Calu3 (cell line): Measurements from ENCODE around the gene MAPK8IP1. TPM values are rescaled to one million over a fixed set of nuclear protein-coding genes. Genes with fewer than 3 reads are reported as not detected.

Experiments used
- BruUV-seq: library from RNA; stranded (reverse); fragments of 400-500 nt; replicated peaks from 2 replicates; lab custom pipeline; 2021; lab: Mats Ljungman, UMichigan
- CTCF ChIA-PET: fragments of 300-600 bp; sonication (Branson Sonifier 250); formaldehyde crosslinking; loops from one replicate; lab custom pipeline; 2022; ENCODE audit warnings: antibody characterized with exemption; lab: Charles Lee
- DNase-seq: peaks from one replicate; pipeline ENCODE4 v3.0.0; 2022
- H3K27ac Mint-ChIP-seq: one replicate; pipeline ENCODE4 v1.8.0; 2022; ENCODE audit warnings: mixed read lengths; ENCODE audit not compliant: unreplicated experiment
- H3K27me3 Mint-ChIP-seq: one replicate; pipeline ENCODE4 v1.8.0; 2022; ENCODE audit warnings: mixed read lengths; ENCODE audit not compliant: unreplicated experiment
- H3K36me3 Mint-ChIP-seq: one replicate; pipeline ENCODE4 v1.8.0; 2022; ENCODE audit warnings: mild to moderate bottlenecking, moderate library complexity, mixed read lengths; ENCODE audit not compliant: insufficient read depth, unreplicated experiment
- H3K4me1 Mint-ChIP-seq: one replicate; pipeline ENCODE4 v1.8.0; 2022; ENCODE audit warnings: mild to moderate bottlenecking, low read depth, mixed read lengths; ENCODE audit not compliant: unreplicated experiment
- H3K4me3 Mint-ChIP-seq: one replicate; pipeline ENCODE4 v1.8.0; 2022; ENCODE audit warnings: mild to moderate bottlenecking, low read depth, moderate library complexity, mixed read lengths; ENCODE audit not compliant: unreplicated experiment
- H3K9me3 Mint-ChIP-seq: one replicate; pipeline ENCODE4 v1.8.0; 2022; ENCODE audit warnings: low read depth, mixed read lengths; ENCODE audit not compliant: unreplicated experiment
- intact Hi-C: fragments of 100-400 bp; cut with micrococcal nuclease; formaldehyde crosslinking; loops from one replicate; pipeline ENCODE4 v1.10.0; 2022; ENCODE audit not compliant: unreplicated experiment
- total RNA-seq: library from RNA; stranded (reverse); gene quantifications from 2 replicates; pipeline ENCODE4 v1.2.3, GENCODE V29; 2022
- TF ChIP-seq, protein P1 (sequence below): fragments of 200-600 bp; IDR thresholded peaks from one replicate; pipeline ENCODE4 v1.8.0; 2022; ENCODE audit warnings: antibody characterized with exemption; ENCODE audit not compliant: unreplicated experiment

MAPK8IP1 gene
- total RNA-seq, 1 experiment from 2014 or later: 4.1 TPM

DNA sequence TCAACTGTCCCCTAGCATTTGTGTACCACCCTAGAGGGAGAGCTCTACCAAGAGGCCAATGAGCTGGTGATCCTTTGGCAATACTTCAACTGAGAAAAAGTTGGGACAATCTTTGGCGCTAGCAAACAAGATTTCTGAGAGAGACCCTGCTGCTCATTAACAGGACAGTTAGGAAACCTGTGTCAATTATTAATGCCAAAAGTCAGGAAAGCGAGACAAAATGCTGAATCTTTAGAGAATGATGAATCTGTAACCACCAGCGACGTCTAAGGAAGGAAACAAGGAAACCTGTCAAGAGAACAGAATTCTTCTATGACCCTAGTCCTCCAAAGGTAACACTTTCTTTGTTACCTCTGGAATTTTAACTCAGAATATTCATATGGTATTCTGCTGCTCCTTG, 56.9 kb downstream of the MAPK8IP1 start:
- TF ChIP-seq, protein P1, sequence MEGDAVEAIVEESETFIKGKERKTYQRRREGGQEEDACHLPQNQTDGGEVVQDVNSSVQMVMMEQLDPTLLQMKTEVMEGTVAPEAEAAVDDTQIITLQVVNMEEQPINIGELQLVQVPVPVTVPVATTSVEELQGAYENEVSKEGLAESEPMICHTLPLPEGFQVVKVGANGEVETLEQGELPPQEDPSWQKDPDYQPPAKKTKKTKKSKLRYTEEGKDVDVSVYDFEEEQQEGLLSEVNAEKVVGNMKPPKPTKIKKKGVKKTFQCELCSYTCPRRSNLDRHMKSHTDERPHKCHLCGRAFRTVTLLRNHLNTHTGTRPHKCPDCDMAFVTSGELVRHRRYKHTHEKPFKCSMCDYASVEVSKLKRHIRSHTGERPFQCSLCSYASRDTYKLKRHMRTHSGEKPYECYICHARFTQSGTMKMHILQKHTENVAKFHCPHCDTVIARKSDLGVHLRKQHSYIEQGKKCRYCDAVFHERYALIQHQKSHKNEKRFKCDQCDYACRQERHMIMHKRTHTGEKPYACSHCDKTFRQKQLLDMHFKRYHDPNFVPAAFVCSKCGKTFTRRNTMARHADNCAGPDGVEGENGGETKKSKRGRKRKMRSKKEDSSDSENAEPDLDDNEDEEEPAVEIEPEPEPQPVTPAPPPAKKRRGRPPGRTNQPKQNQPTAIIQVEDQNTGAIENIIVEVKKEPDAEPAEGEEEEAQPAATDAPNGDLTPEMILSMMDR: no peak
- CTCF ChIA-PET: interaction anchor here (0.7 kb wide), 1 partner anchor 76 kb away, joined by 6 read pairs; no protein-coding TSS in a partner anchor
- no peak overlapping the region for H3K27ac Mint-ChIP-seq
- H3K27me3 Mint-ChIP-seq: no peaks in the 10 kb centered on the region
- no peaks in the 10 kb centered on the region for H3K4me1 Mint-ChIP-seq
- H3K4me3 Mint-ChIP-seq: no peak overlapping the region
- no TSS peak for BruUV-seq
- H3K36me3 Mint-ChIP-seq: no peaks in the 10 kb centered on the region
- intact Hi-C loops: no loop called here
- H3K9me3 Mint-ChIP-seq: no peaks in the 10 kb centered on the region
- no peak for DNase-seq

DNA sequence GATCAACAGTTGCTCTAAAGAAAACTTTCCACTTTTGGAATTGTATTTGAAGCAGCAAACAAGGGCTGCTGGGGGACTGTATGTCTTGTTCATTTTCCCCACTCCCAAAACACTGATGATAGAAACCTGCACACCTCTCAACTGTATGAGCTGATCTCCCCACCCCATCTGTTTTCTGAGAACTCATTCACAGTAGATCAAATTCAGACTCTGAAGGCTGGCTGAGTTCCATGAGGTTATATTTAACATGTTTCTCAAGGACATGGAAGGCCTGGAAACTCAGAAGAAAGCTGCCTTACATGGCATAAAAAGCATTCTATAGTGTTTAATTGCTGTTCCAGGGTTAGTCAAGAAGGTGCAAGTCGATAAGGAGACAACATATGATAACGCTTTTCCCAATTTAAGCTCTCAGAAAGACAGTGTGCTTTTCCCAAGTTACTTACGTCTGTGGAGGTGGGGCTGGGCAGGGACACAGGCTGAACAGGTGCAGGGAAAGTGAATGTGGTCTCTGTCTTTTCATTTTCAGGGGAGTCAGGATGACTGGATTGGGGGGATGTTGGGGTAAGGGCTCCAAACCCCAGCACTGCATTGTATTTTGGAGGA, 60.0 kb downstream of the MAPK8IP1 start:
- no peak for DNase-seq
- BruUV-seq: no TSS peak
- Mint-ChIP-seq H3K27ac (no peak overlapping the region), H3K27me3 (no peaks in the 10 kb centered on the region), H3K36me3 (no peaks in the 10 kb centered on the region), H3K4me3 (no peak overlapping the region), H3K4me1 (no peaks in the 10 kb centered on the region), H3K9me3 (no peaks in the 10 kb centered on the region)
- TF ChIP-seq, protein P1: no peak
- intact Hi-C loops: no loop called here
- CTCF ChIA-PET: no interaction called here

DNA sequence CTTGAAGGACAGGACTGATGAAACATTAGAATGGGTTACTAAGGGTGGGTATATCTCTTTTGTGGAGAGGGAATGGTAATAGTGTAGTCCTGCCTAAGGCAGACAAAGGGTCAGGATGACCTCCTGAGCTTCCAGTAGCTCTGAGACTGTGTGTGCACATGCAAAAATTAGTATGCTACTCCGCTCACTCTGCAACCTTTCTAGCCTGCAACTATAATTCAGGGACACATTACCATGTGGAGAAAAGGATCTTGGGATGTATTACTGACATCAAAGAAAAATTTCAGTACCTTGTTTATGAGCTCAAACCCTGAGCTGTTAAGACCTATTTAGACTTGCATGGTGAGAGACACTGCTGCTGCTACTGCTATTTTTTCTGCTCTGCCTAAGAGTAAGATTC, 62.4 kb downstream of the MAPK8IP1 start:
- DNase-seq: no peak
- Mint-ChIP-seq H3K4me3 (no peak overlapping the region), H3K27ac (no peak overlapping the region), H3K9me3 (no peaks in the 10 kb centered on the region), H3K36me3 (no peaks in the 10 kb centered on the region), H3K27me3 (no peaks in the 10 kb centered on the region), H3K4me1 (no peaks in the 10 kb centered on the region)
- BruUV-seq: no TSS peak
- TF ChIP-seq, protein P1: no peak
- intact Hi-C loops: no loop called here
- CTCF ChIA-PET: no interaction called here

DNA sequence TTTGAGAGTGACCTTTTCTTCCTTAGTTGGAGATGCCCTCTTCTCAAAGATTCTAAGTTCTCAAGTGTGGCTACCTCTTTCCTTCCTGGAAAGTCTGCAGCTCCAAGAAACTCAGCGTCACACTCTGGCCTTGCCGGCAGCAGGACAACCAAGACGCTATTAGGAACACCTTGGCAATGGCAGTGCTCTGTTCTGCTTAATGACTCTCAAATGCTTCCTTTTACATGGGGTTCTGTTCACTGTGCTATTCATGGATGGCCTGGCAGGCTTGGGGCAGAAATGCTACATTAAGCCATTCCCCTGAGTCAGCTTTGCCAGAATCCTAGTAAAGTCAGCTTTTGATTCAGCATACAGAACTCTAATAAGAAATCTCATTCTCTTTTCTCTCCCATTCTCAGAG, 62.9 kb downstream of the MAPK8IP1 start:
- CTCF ChIA-PET: no interaction called here

More for the DNA sequence above, 62.9 kb downstream of the MAPK8IP1 start:
- Mint-ChIP-seq H3K27ac (no peak overlapping the region), H3K4me3 (no peak overlapping the region), H3K9me3 (no peaks in the 10 kb centered on the region), H3K4me1 (no peaks in the 10 kb centered on the region), H3K27me3 (no peaks in the 10 kb centered on the region), H3K36me3 (no peaks in the 10 kb centered on the region)
- intact Hi-C loops: no loop called here
- TF ChIP-seq, protein P1: no peak
- no peak for DNase-seq
- BruUV-seq: no TSS peak
